Measurements from ENCODE around the gene ABCD4. TPM values are rescaled to one million over a fixed set of nuclear protein-coding genes. Genes with fewer than 3 reads are reported as not detected.
"Not testable (repeated sequence)": the region's sequence is repeated elsewhere in the genome, so short reads cannot be mapped to it uniquely, and the experiment has no call there.

ABCD4 gene
- 26.3 and 30.6 TPM in 2 replicates for total RNA-seq (2014; rRNA removed; shearing (Covaris generic))

GRCh38 chr14:74302634-74303569 lies at the start of gene ABCD4:
Gene ABCD4, minus strand, starts transcription at chr14:74302934. Its CDS starts 22 bp downstream, at chr14:74302912.
- Histone ChIP-seq H3K4me3 (peak within 1 kb of the TSS; percentile 70), H3K9me3 (replicated peaks) (no peaks in the 10 kb centered on the region), H3K27ac (peak within 1 kb of the TSS; percentile 43)

GRCh38 chr14:74350928-74351323 lies 48.2 kb upstream of the ABCD4 start:
- Histone ChIP-seq H3K4me3 (no peak overlapping the region), H3K27ac (no peak overlapping the region), H3K4me1 (no peaks in the 10 kb centered on the region), H3K9me3 (replicated peaks) (no peaks in the 10 kb centered on the region), H3K36me3 (no peaks in the 10 kb centered on the region), H3K27me3 (peaks cover 3% of the 10 kb centered on the region; the same call in 1 of the 2 replicates)
- DNase-seq: no peak

More at GRCh38 chr14:74302634-74303569, at the start of gene ABCD4:
- peak; percentile 96 for DNase-seq
- Histone ChIP-seq H3K27me3 (no peaks in the 10 kb centered on the region), H3K36me3 (peaks cover 9% of the 10 kb centered on the region), H3K4me1 (no peaks in the 10 kb centered on the region)

- H3K27ac ChIP-seq: no peak overlapping the region
- H3K9me3 ChIP-seq (replicated peaks): no peaks in the 10 kb centered on the region
- no peak overlapping the region for H3K4me3 ChIP-seq
- H3K27me3 ChIP-seq: peaks cover 3% of the 10 kb centered on the region; the same call in 1 of the 2 replicates
- H3K4me1 ChIP-seq: no peaks in the 10 kb centered on the region
- DNase-seq: no peak
- no peaks in the 10 kb centered on the region for H3K36me3 ChIP-seq
Observed at GRCh38 chr14:74350211-74350927, 47.6 kb upstream of the ABCD4 start.

GRCh38 chr14:74349757-74350156 lies 47.0 kb upstream of the ABCD4 start:
- H3K9me3 ChIP-seq (replicated peaks): no peaks in the 10 kb centered on the region
- peaks cover 3% of the 10 kb centered on the region; the same call in 1 of the 2 replicates for H3K27me3 ChIP-seq
- H3K27ac ChIP-seq: no peak overlapping the region
- no peaks in the 10 kb centered on the region for H3K36me3 ChIP-seq
- DNase-seq: no peak
- H3K4me3 ChIP-seq: no peak overlapping the region
- H3K4me1 ChIP-seq: no peaks in the 10 kb centered on the region

DNA sequence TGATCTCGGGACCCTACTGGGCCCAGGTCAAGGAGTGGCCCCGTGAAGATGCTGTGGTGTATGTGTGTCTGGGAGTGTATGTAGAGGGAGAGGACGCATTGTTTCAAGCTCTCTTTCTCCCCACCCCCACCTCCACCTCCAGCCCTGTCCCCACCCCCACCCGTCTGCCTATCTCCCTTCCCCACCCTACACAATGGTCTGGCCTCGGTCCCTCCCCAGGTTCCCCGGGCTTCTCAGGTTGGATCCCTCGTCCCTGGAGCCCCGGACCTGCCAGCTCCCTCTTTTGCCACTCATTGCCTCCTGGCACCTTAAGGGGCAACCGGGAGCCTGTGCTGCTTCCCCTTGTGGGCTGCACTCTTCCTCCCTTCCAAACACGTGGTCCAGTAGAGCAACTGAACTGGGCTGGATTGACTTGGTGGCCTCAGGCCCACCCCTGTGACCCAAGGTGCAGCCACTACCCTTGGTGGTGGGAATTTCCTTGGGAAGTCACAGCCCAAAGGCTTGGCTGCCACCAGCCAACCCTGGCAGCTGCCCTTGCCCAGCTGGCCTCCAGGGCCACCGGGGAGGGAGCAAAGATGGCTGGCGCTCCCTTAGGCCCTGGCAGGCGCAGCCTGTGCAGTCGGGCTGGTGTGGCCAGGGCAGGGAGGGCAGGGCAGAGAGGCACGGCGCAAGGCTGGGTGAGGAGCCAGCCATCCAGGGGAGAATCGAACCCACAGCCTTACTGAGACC lies 46.2 kb upstream of the ABCD4 start:
- Histone ChIP-seq H3K4me1 (no peaks in the 10 kb centered on the region), H3K36me3 (no peaks in the 10 kb centered on the region), H3K4me3 (no peak overlapping the region), H3K27ac (no peak overlapping the region), H3K27me3 (peaks cover 3% of the 10 kb centered on the region; the same call in 1 of the 2 replicates), H3K9me3 (replicated peaks) (no peaks in the 10 kb centered on the region)
- DNase-seq: no peak

DNA sequence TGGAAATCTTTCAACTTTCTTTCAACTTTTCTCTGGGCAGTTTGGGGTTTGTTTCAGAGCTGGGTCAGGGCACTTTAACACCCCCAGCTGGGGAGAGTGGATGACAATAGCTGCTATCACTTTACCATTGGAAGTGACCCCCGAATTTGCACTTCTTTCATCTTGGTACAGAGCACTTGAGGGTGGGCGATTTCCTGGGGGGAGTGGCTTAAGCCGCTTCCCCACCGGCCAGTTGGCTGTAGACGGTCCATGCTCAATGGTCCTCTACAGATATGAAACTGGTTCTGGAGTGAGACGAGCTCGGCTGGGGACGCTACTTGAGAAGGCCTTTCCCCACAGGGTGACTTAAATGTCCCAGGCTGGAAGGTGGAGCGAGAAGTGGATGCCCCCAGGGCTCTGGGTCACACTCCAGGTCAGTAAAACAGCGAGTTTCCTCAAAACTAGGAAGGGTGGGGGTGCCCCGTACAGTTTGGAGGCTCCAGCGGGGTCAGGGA lies 45.6 kb upstream of the ABCD4 start, which contains the start of gene VRTN:
Gene VRTN, plus strand, starts transcription at position 231 of the 494 bp plus-strand sequence. CDS start 8,313 bp downstream, outside the sequence.
- DNase-seq: no peak
- Histone ChIP-seq H3K36me3 (no peaks in the 10 kb centered on the region), H3K4me3 (no peak within 1 kb of the TSS), H3K27ac (no peak within 1 kb of the TSS), H3K9me3 (replicated peaks) (no peaks in the 10 kb centered on the region), H3K27me3 (peaks cover 3% of the 10 kb centered on the region; the same call in 1 of the 2 replicates), H3K4me1 (no peaks in the 10 kb centered on the region)

- no peaks in the 10 kb centered on the region for H3K4me1 ChIP-seq
- H3K27me3 ChIP-seq: peaks cover 3% of the 10 kb centered on the region; the same call in 1 of the 2 replicates
- no peak for DNase-seq
- no peak overlapping the region for H3K4me3 ChIP-seq
- H3K27ac ChIP-seq: no peak overlapping the region
- no peaks in the 10 kb centered on the region for H3K9me3 ChIP-seq (replicated peaks)
- H3K36me3 ChIP-seq: no peaks in the 10 kb centered on the region
Observed at GRCh38 chr14:74347795-74348100, 45.0 kb upstream of the ABCD4 start.

DNA sequence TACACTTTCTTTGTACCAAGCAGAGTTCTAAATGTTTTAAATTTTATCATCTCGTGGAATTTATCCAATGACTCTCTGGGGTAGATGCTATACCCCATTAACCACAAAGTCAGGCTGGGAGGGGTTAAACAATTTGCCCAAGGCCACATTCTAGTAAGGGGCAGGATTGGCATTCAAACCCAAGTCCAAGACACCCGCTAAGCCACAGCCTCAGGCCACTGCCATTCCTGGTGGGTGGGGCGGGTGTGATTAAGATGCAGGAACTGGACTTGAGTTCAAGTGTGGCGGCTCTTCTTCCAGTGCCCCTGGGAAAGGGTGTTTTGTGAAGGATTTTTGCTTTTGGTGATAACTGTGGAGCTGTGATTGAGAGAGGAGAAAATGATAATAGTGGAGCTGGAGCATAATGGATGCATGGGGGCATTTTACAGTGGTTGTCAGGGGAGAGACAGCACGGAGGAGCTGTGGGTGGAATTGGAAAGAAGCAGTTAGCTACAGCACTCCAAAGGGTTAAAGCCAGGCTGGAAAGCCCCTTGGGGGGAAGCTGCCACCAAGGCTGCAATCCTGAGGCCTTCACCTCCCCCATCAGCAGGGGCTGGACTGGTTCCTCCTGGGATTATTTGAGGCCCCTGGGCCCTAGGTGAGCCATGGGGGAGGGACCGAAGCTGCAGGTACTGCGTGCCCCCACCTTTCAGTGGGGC lies 44.5 kb upstream of the ABCD4 start:
- no peaks in the 10 kb centered on the region for H3K36me3 ChIP-seq
- H3K4me1 ChIP-seq: no peaks in the 10 kb centered on the region
- peaks cover 3% of the 10 kb centered on the region; the same call in 1 of the 2 replicates for H3K27me3 ChIP-seq
- H3K4me3 ChIP-seq: no peak overlapping the region
- DNase-seq: no peak
- H3K9me3 ChIP-seq (replicated peaks): no peaks in the 10 kb centered on the region
- no peak overlapping the region for H3K27ac ChIP-seq

GRCh38 chr14:74346341-74346740 lies 43.6 kb upstream of the ABCD4 start:
- Histone ChIP-seq H3K36me3 (no peaks in the 10 kb centered on the region), H3K4me3 (no peak overlapping the region), H3K9me3 (replicated peaks) (no peaks in the 10 kb centered on the region), H3K4me1 (no peaks in the 10 kb centered on the region), H3K27me3 (0 out of 2 replicates have a peak, but pooled peaks cover 3% of the 10 kb centered on the region), H3K27ac (no peak overlapping the region)
- DNase-seq: no peak

DNA sequence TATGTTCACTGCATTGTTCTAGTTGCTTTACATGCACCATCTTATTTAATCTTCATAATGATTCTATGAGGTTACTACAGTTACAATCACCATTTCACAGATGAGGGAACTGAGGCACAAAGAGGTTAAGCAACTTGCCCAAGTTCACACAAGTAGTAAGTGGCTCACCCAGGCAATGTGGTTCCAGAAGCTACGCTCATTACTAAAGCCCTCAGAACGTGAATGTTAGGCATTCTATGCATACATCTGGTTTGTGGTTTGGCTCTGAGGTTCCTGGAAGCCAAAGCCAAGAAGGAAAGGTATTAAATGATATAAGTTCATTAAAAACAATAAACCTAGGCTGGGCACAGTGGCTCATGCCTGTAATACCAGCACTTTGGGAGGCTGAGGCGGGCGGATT lies 31.2 kb upstream of the ABCD4 start:
- H3K9me3 ChIP-seq (replicated peaks): no peaks in the 10 kb centered on the region
- DNase-seq: peak; percentile 17 to 27
- H3K27me3 ChIP-seq: no peaks in the 10 kb centered on the region
- H3K4me1 ChIP-seq: no peaks in the 10 kb centered on the region
- H3K27ac ChIP-seq: no peak overlapping the region
- no peak overlapping the region for H3K4me3 ChIP-seq
- no peaks in the 10 kb centered on the region for H3K36me3 ChIP-seq

- not testable (repeated sequence) for H3K36me3 ChIP-seq; H3K4me3 ChIP-seq; H3K27ac ChIP-seq; H3K9me3 ChIP-seq (replicated peaks); H3K27me3 ChIP-seq; DNase-seq
- peaks cover 12% of the 10 kb centered on the region for H3K4me1 ChIP-seq
Observed at GRCh38 chr14:74329950-74330552, 27.3 kb upstream of the ABCD4 start.

DNA sequence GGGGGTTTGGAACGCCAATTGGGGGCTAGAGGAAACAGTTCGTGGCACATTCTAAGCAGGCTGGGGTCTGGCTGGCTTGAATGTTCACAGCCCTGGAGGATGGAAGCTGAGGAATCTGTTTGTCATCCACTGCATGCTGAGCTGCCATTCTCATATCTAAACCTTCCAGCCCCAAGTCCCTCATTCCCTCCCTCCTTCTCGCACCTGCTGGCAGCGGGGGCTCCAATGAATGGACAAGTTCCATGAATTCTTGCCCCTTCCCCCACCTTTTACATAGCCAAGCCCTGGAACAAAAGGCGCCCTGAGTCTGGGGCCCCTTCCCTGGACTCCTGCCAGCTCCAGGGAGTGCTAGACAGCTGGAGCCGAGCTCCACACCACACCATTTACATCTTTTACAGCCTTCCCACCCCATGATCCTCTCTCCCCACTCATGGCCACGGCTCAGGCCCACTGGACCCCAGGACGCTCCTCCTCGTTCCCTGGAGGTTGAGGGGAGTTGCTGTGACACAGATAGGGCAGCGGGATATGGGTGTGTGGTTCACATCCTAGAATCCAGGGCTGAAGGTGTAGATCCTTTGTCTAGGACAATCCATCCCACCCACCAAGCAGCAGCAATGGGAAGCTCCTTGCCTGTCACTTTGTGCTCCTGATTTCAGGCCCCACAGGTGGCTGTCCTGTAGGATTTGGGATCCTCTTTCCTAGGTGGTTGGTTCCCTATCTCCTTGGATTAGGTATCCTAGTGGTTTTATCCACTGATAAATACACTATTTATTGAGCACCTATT lies 23.8 kb upstream of the ABCD4 start:
- no peaks in the 10 kb centered on the region for H3K36me3 ChIP-seq
- H3K27ac ChIP-seq: peak overlapping the region; percentile 34
- H3K4me1 ChIP-seq: peaks cover 12% of the 10 kb centered on the region
- DNase-seq: peak; percentile 92 to 95
- no peaks in the 10 kb centered on the region for H3K27me3 ChIP-seq
- no peaks in the 10 kb centered on the region for H3K9me3 ChIP-seq (replicated peaks)
- H3K4me3 ChIP-seq: no peak overlapping the region

DNA sequence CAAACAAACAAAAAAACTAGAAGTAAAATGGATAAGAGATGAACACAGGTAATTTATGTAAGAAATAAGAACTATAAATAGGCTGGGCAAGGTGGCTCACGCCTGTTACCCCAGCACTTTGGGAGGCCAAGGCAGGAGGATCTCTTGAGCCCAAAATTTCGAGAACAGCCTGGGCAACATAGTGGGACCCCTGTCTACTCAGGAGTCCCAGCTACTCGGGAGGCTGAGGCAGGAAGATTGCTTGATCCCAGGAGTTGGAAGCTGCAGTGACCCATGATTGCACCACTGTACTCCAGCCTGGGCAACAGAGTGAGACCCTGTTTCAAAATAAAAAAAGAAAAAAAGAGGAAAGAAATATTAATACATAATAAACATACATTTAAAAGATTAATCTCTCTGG lies 22.7 kb upstream of the ABCD4 start:
- H3K27ac ChIP-seq: no peak overlapping the region
- H3K4me3 ChIP-seq: no peak overlapping the region
- DNase-seq: no peak
- peaks cover 12% of the 10 kb centered on the region for H3K4me1 ChIP-seq
- H3K9me3 ChIP-seq (replicated peaks): no peaks in the 10 kb centered on the region
- H3K36me3 ChIP-seq: no peaks in the 10 kb centered on the region
- H3K27me3 ChIP-seq: no peaks in the 10 kb centered on the region
